Keratinocyte (primary cell): Measurements from ENCODE around the gene CALM1. TPM values are rescaled to one million over a fixed set of nuclear protein-coding genes. Genes with fewer than 3 reads are reported as not detected.

Experiments
- DNase-seq: peaks from one replicate; pipeline ENCODE4 v3.0.0-alpha.2; 2011; ENCODE audit warnings: low read depth, missing footprints, low spot score
- FAIRE-seq: peaks from 2 replicates; lab custom pipeline; 2011; peaks lifted over from hg19 to GRCh38; lab: Jason Lieb, UNC
- H2AFZ ChIP-seq: 2 replicates; pipeline ENCODE4 v1.6.0; 2012; ENCODE audit warnings: low read length, control low read depth, inconsistent platforms; ENCODE audit not compliant: control insufficient read depth
- H3K27ac ChIP-seq: 2 replicates; pipeline ENCODE4 v1.5.1; 2011; ENCODE audit warnings: low read length; ENCODE audit not compliant: control insufficient read depth, insufficient read depth
- H3K27me3 ChIP-seq: 3 replicates; pipeline ENCODE4 v1.6.0; 2011; ENCODE audit warnings: low read length; ENCODE audit not compliant: control insufficient read depth, insufficient read depth; ENCODE audit errors: extremely low read depth
- H3K36me3 ChIP-seq, 2 experiments: 2 replicates in 1 of 2; 3 replicates in 1 of 2; pipeline ENCODE4 v1.5.1; 2011; ENCODE audit warnings: low read length in 2 of 2, mild to moderate bottlenecking in 1 of 2; ENCODE audit not compliant: control insufficient read depth in 2 of 2, insufficient read depth in 2 of 2; ENCODE audit errors: extremely low read depth in 1 of 2
- H3K4me1 ChIP-seq: 3 replicates; pipeline ENCODE4 v1.5.1; 2011; ENCODE audit warnings: low read length; ENCODE audit not compliant: control insufficient read depth, insufficient read depth; ENCODE audit errors: extremely low read depth
- H3K4me2 ChIP-seq: 3 replicates; pipeline ENCODE4 v1.6.0; 2011; ENCODE audit warnings: low read depth, low read length; ENCODE audit not compliant: control insufficient read depth, insufficient read depth; ENCODE audit errors: extremely low read depth
- H3K4me3 ChIP-seq, 3 experiments: fragments of 200-600 bp in 1 of 3; sonication (generic) in 1 of 3; 2 replicates in 2 of 3; 3 replicates in 1 of 3; pipeline ENCODE4 v1.5.1; 2011 to 2016; ENCODE audit warnings: low read length in 3 of 3, mild to moderate bottlenecking in 3 of 3, control low read depth in 2 of 3, inconsistent platforms in 1 of 3, low read depth in 1 of 3, mixed read lengths in 1 of 3, mixed run types in 1 of 3, moderate library complexity in 1 of 3; ENCODE audit not compliant: control insufficient read depth in 2 of 3, insufficient read depth in 2 of 3; ENCODE audit errors: extremely low read depth in 1 of 3
- H3K79me2 ChIP-seq: 2 replicates; pipeline ENCODE4 v1.6.0; 2012; ENCODE audit warnings: low read length; ENCODE audit not compliant: control insufficient read depth, insufficient read depth
- H3K9ac ChIP-seq: 3 replicates; pipeline ENCODE4 v1.6.0; 2011; ENCODE audit warnings: low read length; ENCODE audit not compliant: control insufficient read depth, insufficient read depth; ENCODE audit errors: extremely low read depth
- H3K9me1 ChIP-seq: 3 replicates; pipeline ENCODE4 v1.6.0; 2011; ENCODE audit warnings: low read length; ENCODE audit not compliant: control insufficient read depth, insufficient read depth; ENCODE audit errors: extremely low read depth
- H3K9me3 ChIP-seq: 2 replicates; pipeline ENCODE4 v1.5.1; 2012; ENCODE audit warnings: low read depth, low read length; ENCODE audit not compliant: control insufficient read depth
- H4K20me1 ChIP-seq: 3 replicates; pipeline ENCODE4 v1.6.0; 2011; ENCODE audit warnings: low read length; ENCODE audit not compliant: control insufficient read depth, insufficient read depth; ENCODE audit errors: extremely low read depth
- CTCF ChIP-seq, 3 experiments: IDR thresholded peaks in 1 of 3; conservative IDR thresholded peaks in 1 of 3; optimal IDR thresholded peaks in 1 of 3; 2 replicates in 2 of 3; 3 replicates in 1 of 3; pipeline versions ENCODE3 to v1.5.1; 2011; ENCODE audit warnings: low read length in 3 of 3, mild to moderate bottlenecking in 3 of 3, moderate library complexity in 2 of 3, control low read depth in 1 of 3, inconsistent platforms in 1 of 3; ENCODE audit not compliant: insufficient read depth in 2 of 3; ENCODE audit errors: extremely low read depth in 1 of 3
- EZH2 ChIP-seq: IDR thresholded peaks from one replicate; pipeline ENCODE4 v1.6.1; 2012; ENCODE audit warnings: inconsistent platforms, mild to moderate bottlenecking, low read length, moderate library complexity
- dilution Hi-C: fragments of 300-500 bp; cut with MboI; formaldehyde crosslinking; loops from one replicate; pipeline ENCODE4 v1.7.0; 2020; ENCODE audit warnings: low sequenced_read_pairs; ENCODE audit not compliant: extremely low pct_ligation_motif_present
- polyA plus RNA-seq, 5 experiments: library from polyadenylated mRNA; depleted of rRNA in 3 of 5; stranded (reverse) in 3 of 5; stranded (forward) in 1 of 5; unstranded in 1 of 5; fragments of >200 nt; gene quantifications; 1 replicate in 1 of 5; 2 replicates in 3 of 5; 3 replicates in 1 of 5; pipeline versions ENCODE4 v1.2.1 to v1.2.3, GENCODE V29; 2011 to 2012; ENCODE audit warnings: missing spikeins in 2 of 5, low read depth in 1 of 5, low replicate concordance in 1 of 5

CALM1 gene
- polyA plus RNA-seq, 1 donor (not counting 4 experiments of a cell fraction or from before 2014, with no cell fraction given): 575 TPM

- H3K27ac ChIP-seq: no peak overlapping the region
- peaks cover under 1% of the 10 kb centered on the region for H3K4me1 ChIP-seq
- no peaks in the 10 kb centered on the region for H3K79me2 ChIP-seq
- H4K20me1 ChIP-seq: no peaks in the 10 kb centered on the region
- H3K36me3 ChIP-seq: no peaks in the 10 kb centered on the region
- H3K9me3 ChIP-seq: peaks cover 6% of the 10 kb centered on the region
- H3K4me3 ChIP-seq: no peak overlapping the region
- TF ChIP-seq EZH2 (no peak), CTCF (optimal IDR thresholded peaks at IDR 0.05 in 1 of 3, IDR thresholded peaks at IDR 0.05 in 1 of 3, conservative IDR thresholded peaks at IDR 0.05 in 1 of 3; ENCODE audit: extremely low read depth in 1 of 3, insufficient read depth in 2 of 3, low read length in 3 of 3) (no peak)
- H3K9ac ChIP-seq: no peak overlapping the region
- FAIRE-seq (no peak), DNase-seq (no peak)
- no peaks in the 10 kb centered on the region for H3K9me1 ChIP-seq
- peaks cover 6% of the 10 kb centered on the region for H3K27me3 ChIP-seq
- no peak overlapping the region for H2AFZ ChIP-seq
- H3K4me2 ChIP-seq: no peak overlapping the region
- dilution Hi-C loops: no loop called here
Measured at GRCh38 chr14:90450151-90450550, 53.3 kb downstream of the CALM1 start.

GRCh38 chr14:90450667-90451066 lies 53.8 kb downstream of the CALM1 start:
- dilution Hi-C loops: no loop called here
- no peaks in the 10 kb centered on the region for H3K4me1 ChIP-seq
- no peak overlapping the region for H3K4me3 ChIP-seq
- no peaks in the 10 kb centered on the region for H3K79me2 ChIP-seq
- H3K9me1 ChIP-seq: no peaks in the 10 kb centered on the region
- H3K9me3 ChIP-seq: peaks cover 4% of the 10 kb centered on the region
- no peak overlapping the region for H3K27ac ChIP-seq
- TF ChIP-seq EZH2 (no peak), CTCF (optimal IDR thresholded peaks at IDR 0.05 in 1 of 3, IDR thresholded peaks at IDR 0.05 in 1 of 3, conservative IDR thresholded peaks at IDR 0.05 in 1 of 3; ENCODE audit: extremely low read depth in 1 of 3, insufficient read depth in 2 of 3, low read length in 3 of 3) (no peak)
- no peak overlapping the region for H3K4me2 ChIP-seq
- no peak for FAIRE-seq
- no peaks in the 10 kb centered on the region for H4K20me1 ChIP-seq
- no peak overlapping the region for H3K9ac ChIP-seq
- H3K27me3 ChIP-seq: peaks cover 12% of the 10 kb centered on the region
- H3K36me3 ChIP-seq: no peaks in the 10 kb centered on the region
- no peak overlapping the region for H2AFZ ChIP-seq
- DNase-seq: no peak
